Stimulated activated CD8-positive, alpha-beta memory T cell treated with anti-CD3 and anti-CD28 coated beads, Interleukin-7, amount 100 ng/mL, for 24 hours (primary cell): Measurements from ENCODE around the gene SORL1-AS1.

ENCODE experiments used
- DNase-seq: peaks from one replicate; pipeline ENCODE4 v3.0.0-alpha.2; 2020; ENCODE audit warnings: low read depth

The SORL1-AS1 gene

DNA sequence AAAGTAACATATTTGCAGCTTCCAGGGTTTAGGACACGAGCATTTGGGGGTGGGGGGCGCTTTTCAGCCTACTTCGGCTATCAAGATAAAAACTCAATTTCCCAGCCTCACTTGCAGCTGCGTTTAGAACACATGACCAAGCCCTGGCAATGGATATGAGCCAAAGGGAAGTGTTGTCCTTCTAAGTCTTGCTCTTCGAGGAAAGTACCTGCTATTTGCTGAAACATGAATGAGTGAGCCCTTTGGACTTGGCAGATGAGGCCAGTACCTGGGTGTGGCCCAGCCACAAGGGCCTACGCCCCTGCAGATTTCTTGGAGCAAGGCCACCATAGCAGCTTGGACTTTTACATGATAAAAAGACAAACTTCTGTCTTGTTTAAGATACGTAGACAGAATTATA, 60.9 kb downstream of the SORL1-AS1 start:
- DNase-seq, result no peak

- DNase-seq, result no peak
Observed at GRCh38 chr11:121389651-121390050, 63.1 kb downstream of the SORL1-AS1 start.
